GM18909 (cell line): ENCODE results near the gene REG3G.
"Not testable (repeated sequence)": the region's sequence is repeated elsewhere in the genome, so short reads cannot be mapped to it uniquely, and the experiment has no call there.

Experiments used
- ATAC-seq: cut with Tn5 transposase; IDR thresholded peaks from one replicate; pipeline ENCODE4 v1.9.1; 2021; ENCODE audit warnings: mild to moderate bottlenecking; ENCODE audit not compliant: unreplicated experiment, poor library complexity

The REG3G gene

GRCh38 chr2:79013629-79014028 is 11.9 kb upstream of the REG3G start:
- ATAC-seq, result no peak

- no peak for ATAC-seq
These were observed 9.2 kb upstream of the REG3G start for GRCh38 chr2:79016342-79016741.

GRCh38 chr2:79026061-79026460 is 559 bp downstream of the REG3G start:
- ATAC-seq, result no peak

- ATAC-seq, result no peak
These were observed 14.4 kb downstream of the REG3G start for GRCh38 chr2:79039944-79040343.

GRCh38 chr2:79041032-79041448 is 15.5 kb downstream of the REG3G start:
- no peak for ATAC-seq

- not testable (repeated sequence) for ATAC-seq
These were observed 28.0 kb downstream of the REG3G start for GRCh38 chr2:79053486-79053885.

- not testable (repeated sequence) for ATAC-seq
These were observed 29.3 kb downstream of the REG3G start for GRCh38 chr2:79054769-79055168.

- no peak for ATAC-seq
These were observed 39.7 kb downstream of the REG3G start for GRCh38 chr2:79065201-79065600.

GRCh38 chr2:79071078-79071477 is 45.6 kb downstream of the REG3G start:
- no peak for ATAC-seq
